Measurements from ENCODE around the gene SCRN2.

The SCRN2 gene

DNA sequence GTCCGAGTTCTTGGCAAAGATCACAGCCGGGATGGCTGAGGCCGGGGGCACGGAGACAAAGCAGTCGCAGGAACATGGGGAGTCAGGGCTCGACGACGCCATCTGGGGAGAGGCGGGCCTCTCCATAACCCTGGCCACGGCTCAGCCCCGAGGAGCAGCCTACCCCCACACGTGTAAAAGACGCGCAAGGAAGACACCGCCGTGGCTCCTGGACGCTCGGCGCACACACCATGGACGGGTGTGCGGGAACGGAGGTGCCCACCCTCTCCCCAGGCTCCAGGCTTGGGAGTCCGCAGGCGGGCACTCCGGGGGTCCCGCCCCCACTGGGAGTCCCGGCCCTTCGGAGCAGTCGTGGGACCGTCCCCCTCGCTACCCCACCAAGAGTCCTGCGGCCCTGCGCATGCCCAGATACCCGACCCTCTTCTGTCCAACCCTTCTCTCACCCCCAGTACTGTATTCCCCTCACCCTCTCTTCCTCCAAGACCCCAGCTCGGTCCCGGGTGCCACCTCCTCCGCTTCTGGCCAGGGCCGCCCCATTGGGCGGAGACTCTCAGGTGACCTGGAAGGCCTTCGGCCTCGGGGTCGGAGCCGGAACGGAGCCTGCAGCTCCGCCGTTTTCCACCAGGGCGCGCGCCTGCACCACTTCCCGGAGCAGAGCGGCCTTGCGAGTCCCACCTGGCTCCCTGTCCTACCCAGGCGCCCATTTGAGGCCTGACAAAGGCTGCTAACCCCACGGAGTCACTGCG, at the start of gene SCRN2:
SCRN2 (minus strand) TSS at position 532 of the 746 bp plus-strand sequence; CDS start at position 102, 430 bp downstream.
- H3K4me3 ChIP-seq (ENCODE audit: low read depth, low read length), result peak within 1 kb of the TSS; percentile 95
- peak; percentile 94 for DNase-seq (ENCODE audit: low read depth)
- TF ChIP-seq CTCF (IDR thresholded peaks at IDR 0.05; ENCODE audit: insufficient read depth, low read depth, low read length, missing control alignments), result peak; percentile 95

DNA sequence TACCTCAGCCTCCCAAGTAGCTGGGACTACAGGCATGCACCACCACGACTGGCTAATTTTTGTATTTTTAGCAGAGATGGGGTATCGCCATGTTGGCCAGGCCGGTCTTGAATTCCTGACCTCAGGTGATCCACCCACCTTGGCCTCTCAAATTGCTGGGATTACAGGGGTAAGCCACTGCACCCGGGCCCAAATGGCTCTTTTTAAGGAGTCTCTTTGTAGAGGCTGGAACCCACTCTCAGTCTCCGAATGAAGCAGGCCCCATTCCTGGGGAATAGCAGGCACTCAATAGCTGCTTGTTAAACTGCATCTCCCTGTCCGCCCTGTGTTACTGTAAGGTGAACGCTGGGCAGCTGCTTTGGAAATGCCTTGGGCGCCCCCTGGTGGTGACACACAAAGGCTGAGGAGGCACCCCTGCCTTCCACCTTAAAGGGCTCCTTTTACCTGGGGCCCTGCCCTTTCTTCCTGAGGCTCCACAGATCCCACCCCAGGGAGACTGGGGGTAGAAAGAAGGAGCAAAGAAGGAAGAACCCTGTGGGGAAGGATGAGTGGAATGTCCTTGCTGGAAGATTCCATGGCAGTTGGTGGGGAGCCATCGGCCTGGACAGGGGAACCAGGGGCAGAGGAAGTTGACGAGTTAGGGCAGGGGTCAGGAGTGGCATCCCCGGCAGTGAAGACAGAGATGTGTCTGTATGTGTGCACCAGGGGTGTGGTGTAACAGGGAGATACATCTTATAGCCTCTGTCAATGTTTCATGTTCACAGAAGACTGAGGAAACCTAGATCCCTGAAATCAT, 48.9 kb upstream of the SCRN2 start:
- peak; percentile 88 for TF ChIP-seq CTCF (IDR thresholded peaks at IDR 0.05; ENCODE audit: insufficient read depth, low read depth, low read length, missing control alignments)
- peak; percentile 90 for DNase-seq (ENCODE audit: low read depth)

GRCh38 chr17:47888293-47888692, 47.2 kb upstream of the SCRN2 start:
- TF ChIP-seq CTCF (IDR thresholded peaks at IDR 0.05; ENCODE audit: insufficient read depth, low read depth, low read length, missing control alignments), result no peak
- no peak overlapping the region for H3K4me3 ChIP-seq (ENCODE audit: low read depth, low read length)
- no peak for DNase-seq (ENCODE audit: low read depth)

More for the DNA sequence above, 48.9 kb upstream of the SCRN2 start:
- no peak overlapping the region for H3K4me3 ChIP-seq (ENCODE audit: low read depth, low read length)

GRCh38 chr17:47884905-47885730, 44.0 kb upstream of the SCRN2 start:
- H3K4me3 ChIP-seq (ENCODE audit: low read depth, low read length), result no peak overlapping the region
- TF ChIP-seq CTCF (IDR thresholded peaks at IDR 0.05; ENCODE audit: insufficient read depth, low read depth, low read length, missing control alignments), result no peak
- no peak for DNase-seq (ENCODE audit: low read depth)

- TF ChIP-seq CTCF (IDR thresholded peaks at IDR 0.05; ENCODE audit: insufficient read depth, low read depth, low read length, missing control alignments), result no peak
- DNase-seq (ENCODE audit: low read depth), result no peak
- H3K4me3 ChIP-seq (ENCODE audit: low read depth, low read length), result no peak overlapping the region
These were observed 43.3 kb upstream of the SCRN2 start for GRCh38 chr17:47884427-47884740.

DNA sequence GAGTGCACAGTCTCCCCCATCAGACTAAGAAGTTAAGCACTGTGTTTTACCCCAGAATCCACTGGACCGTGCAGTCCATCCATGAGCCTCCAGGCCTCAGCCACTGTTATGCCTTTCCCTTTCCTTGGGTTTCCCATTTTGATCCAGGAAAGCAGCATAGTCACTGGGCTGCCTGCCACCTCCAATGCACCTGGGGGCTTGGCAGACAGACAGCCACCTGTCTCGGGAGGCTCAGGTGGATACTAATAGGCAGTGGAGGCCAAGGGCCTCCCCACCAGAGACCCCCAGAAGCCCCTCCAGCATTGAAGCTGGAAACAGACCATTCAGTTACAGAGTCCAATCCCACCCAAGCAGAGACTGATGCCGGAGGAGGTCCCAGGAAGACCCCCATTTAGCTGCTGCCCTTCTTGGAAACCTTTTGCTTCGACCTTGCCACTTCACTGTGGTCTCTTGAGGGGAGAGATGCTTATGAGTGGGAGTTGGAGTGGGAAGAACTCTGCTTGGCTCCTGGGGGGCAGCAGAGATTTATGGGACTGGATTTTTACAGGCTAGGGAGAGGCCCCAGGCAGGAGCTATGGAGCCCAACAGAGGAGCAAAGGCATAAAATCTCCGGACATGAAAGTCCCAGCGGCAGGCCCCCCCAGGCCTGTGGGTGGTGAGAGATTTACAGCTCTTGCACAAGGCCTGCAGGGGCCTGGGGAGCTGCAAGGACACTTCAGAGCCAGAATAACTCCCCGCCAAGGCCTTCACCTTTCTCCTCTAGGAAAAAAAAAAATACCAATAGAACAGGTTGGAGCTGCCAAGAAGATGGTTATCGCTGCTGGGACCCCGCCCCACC, 42.7 kb upstream of the SCRN2 start:
- H3K4me3 ChIP-seq (ENCODE audit: low read depth, low read length), result no peak overlapping the region
- no peak for TF ChIP-seq CTCF (IDR thresholded peaks at IDR 0.05; ENCODE audit: insufficient read depth, low read depth, low read length, missing control alignments)
- DNase-seq (ENCODE audit: low read depth), result no peak

Data from GM12865 (cell line).